HPDE6-E6E7 (cell line): ENCODE data around the gene PCSK2.

Source experiments
- DNase-seq: peaks from one replicate; pipeline ENCODE4 v3.0.0; 2011; ENCODE audit warnings: missing footprints; ENCODE audit errors: extremely low spot score

PCSK2 gene

DNA sequence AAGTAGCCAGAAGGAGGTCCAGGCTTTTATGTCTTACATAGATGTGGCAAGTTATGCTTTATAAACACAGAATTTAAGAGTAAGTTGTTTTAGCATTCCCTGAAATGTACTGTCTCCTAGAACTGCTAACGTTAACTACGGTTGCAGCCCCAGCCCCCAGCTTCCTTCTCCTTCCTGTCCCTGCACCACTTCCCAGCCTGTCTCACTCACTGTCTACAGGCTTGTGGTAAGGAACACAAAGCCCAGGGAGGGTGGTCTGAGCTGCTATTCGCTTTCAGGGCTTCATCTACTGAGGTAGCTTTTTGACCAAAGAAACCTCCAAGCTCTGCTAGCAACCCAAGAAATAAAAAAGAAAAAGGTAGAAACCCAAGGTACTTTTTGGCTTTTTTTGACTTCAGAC is 35.9 kb downstream of the PCSK2 start:
- no peak for DNase-seq

DNA sequence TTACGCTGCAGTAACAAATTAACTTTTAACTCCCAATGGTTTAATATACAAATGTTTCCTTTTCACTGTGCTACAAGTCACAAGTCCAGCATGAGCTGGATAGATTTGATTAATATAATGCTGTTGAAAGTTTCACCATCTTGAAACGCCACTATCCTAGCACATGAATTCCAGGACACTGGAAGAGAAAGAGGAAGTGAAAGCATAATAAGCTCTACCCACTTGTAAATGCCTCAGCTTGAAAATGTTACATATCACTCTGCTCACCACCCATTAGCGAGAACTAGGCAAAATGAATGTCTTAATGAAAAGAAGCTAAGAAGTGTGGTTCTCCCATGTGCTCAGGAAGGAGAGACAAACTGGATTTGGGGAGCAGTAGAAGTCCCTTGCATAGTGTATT is 46.9 kb downstream of the PCSK2 start:
- DNase-seq = no peak

DNA sequence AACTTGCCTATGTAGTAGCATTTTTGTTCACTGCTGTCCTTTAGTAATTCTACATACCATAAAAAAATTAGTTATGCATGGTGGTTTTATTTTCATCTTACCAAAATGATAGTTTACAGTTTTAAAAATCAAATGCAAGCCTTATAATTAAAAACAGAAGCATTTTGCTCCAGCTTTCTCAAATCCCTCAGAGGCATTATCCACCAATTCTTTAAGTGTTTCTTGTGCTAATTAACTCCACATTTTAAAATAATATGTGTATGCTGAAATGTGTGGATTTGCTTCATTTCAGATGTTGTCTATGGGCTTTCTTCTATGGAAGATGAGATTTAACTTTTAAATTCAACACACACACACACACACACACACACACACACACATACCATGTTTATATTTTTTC is 49.3 kb downstream of the PCSK2 start:
- DNase-seq = no peak

DNA sequence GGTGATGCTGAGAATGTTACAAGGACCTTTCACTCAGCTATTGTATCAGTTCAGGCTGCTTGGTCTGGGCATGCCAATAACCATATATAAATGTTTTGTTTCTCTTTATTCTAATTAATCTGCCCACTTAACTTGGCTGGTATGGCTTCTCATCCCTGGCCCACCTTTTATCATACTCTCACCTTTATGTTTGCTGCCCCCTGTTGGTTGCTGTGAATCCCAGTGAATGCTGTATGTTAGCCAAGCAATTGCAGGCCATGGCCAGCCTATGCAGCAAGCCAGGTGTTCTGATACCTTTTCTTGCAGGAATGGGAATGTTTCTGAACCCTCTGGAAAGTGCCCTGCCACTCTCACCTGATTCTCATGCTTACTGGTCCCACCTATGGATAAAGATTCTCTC is 54.6 kb downstream of the PCSK2 start:
- DNase-seq = no peak

DNA sequence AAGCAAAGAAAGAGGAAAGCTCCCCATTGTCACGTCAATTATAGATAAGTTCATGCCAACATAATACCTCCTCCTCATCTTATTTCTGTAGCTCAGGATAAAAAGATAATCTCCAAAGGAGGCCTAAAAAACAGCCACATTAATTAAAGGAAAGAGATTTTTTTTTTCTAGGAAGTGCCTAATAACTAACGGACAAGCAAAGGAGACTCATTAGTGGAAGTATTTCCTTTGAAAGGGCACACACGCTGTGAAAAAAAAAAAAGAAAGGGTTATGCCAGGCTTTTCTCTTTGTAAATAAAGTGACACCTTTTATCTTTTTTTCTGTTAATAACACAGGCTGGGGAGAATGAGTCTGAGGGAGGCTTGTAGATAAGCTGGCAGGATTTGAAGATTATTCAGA is 55.7 kb downstream of the PCSK2 start:
- DNase-seq = no peak

DNA sequence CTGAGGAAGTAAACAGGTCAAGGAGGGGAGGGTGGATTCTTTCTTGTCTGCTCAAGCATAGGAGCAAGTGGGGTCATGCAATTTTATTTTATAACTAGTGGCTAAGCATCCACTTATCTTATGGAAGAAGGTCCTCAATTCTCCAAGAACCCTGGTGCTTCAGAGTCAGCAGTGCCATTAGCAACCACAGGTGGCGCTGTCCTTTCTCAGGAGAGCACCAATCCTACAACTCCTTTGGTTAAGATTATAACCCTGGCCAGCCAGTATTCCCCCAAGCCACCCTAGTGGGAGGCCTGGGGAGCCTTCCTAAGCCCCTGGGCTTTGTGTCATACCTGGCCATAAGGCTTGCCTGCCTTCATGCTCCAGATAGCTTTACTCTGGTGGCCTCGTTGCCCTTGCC is 60.7 kb downstream of the PCSK2 start:
- no peak for DNase-seq

DNA sequence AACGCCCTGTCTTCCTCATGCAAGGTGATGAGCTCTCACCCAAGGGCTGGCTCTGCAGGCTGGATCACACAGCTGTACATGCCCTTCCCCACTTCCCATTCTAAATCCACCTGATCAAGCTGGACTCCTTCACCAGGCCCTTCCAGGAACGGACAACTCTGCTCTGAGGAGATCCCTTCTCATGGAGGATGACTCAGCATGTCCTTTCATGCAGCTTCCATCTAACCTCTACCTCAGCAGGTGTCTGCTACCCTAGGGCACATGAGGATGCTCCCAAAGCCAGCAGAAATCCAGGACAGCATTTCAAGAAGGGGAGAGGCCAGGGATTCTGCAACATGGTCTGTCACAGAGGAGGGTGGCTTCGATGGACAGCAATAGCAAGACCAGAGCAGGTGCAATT is 61.2 kb downstream of the PCSK2 start:
- DNase-seq = no peak

DNA sequence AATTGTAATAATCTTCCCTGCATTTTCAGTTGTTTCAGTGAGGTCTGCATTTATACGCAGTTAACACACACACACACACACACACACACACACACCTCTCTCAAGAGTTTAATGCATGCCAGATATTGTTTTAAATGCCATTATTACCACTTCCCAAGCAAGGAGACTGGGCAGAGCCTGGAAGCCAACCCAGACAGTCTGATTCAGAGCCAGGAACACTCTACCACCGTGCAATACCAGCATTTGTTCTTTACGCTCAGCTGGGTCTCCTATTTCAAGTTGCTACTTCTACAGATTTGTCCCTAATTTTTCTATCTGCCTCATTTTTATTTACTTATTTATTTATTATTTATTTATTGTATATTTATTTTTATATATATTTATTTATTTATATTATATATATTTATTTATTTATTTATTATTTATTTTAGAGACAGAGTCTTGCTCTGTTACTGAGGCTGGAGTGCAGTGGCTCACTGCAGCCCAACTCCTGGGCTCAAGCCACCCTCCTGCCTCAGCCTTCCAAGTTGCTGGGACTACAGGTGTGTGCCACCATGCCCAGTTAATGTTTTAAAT is 68.4 kb downstream of the PCSK2 start:
- DNase-seq = no peak

DNA sequence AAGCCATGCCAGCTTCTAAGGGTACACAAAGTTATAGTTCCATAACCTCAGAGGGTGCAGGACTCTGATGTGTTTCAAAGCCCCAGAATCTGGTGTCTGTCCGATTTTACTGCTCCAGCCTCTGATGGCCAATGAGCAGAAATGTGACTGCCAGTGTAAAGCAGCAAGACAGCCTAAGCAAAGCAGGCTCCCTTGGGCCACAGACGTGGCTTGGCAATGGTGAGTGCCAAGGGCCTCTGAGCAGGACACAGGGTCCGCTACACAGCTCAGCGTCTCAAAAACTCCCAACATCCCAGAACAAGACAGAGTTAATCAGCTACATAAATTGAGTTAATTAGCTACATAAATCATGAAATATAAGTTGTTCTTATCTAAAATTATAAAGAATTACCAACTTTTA is 69.2 kb downstream of the PCSK2 start:
- no peak for DNase-seq

DNA sequence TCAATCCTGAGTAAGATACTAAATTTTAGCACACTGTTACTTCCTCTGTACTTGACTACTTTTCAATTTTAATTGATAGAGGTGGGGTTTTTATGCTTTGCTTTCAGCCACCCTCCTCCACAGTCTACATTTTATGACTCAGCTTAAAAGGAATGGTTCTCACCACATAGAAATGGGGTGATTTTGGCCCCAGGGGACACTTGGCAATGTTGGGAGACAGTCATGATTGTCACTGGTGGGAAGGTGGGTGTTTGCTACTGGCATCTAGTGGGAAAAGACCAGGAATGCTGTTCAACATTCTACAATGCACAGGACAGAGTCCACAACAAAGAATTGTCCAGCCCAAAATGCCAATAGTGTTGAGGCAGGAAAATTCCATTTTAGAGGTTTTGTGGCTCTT is 71.3 kb downstream of the PCSK2 start:
- no peak for DNase-seq

DNA sequence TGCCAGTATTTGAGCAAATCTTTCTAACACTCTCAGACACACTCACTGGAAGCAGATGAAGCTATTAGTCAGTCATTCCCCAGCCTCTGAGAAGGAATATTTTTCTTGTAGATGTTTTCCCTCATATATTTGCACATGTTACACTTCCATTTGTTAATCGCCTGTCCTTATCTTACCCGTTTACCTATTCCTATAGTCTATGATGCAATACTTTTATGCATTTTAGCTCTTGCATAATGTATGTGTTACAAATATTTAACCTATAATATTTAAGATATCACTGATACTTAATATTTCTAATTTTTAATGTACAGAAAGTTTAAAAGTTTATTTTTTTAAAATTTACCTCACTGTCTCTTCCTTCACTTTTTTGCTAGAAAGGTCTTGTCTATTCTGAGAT is 71.9 kb downstream of the PCSK2 start:
- no peak for DNase-seq

DNA sequence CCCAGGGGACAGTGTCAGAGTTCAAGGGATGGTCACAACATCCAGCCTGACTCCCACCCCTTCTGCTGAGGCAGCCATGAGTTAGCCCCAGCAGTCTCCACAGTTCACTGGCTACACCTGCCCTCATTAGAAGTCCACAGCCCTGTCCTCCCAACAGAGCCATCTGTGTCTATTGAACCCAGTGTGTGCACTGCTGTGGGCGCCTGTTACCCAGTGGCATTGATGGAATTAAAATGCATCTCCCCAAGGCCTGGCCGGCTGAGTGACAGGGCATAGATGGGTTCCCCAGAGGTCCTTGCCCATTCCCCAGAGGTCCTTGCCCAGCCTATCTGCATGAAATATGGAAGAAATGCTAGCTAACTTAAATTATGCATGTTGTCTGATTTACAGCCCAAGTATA is 73.3 kb downstream of the PCSK2 start:
- no peak for DNase-seq

DNA sequence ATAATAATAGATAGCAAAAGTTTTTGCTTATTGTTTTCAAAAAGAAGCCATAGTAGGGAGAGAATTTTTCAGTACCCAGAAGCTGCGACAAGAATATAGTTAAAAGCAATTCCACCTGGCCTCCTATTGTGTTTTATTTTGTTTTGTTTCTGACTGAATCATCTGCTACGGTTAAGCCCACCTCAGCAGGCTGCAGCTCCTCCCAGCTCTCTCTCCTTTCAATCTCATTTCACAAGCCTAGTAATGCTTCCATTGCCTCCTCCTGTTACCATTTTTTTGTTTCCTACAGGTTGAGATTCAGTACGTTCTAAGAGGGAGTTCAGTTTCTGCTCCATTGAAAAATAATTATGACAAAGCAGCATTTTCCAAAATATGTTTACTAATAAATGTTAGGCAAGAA is 77.9 kb downstream of the PCSK2 start:
- DNase-seq = no peak

DNA sequence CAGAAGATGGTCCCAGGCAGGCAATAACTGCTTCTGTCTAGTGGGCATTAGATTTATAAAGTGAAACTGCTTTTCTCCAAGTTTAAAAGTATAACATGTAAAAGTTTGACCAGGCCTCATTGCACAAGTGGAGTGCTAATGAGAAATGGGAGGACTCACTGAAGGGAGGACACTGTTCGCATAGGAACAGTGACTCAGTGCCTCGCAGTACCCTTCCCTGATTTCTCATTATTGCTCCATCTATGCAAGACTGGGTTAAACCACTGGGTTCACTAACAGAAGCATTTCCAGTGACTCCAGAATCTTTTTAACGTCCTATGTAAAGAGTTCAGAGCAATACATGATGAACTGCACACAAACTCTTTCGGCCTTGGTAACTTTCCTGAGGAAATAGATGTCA is 79.6 kb downstream of the PCSK2 start:
- DNase-seq = no peak

DNA sequence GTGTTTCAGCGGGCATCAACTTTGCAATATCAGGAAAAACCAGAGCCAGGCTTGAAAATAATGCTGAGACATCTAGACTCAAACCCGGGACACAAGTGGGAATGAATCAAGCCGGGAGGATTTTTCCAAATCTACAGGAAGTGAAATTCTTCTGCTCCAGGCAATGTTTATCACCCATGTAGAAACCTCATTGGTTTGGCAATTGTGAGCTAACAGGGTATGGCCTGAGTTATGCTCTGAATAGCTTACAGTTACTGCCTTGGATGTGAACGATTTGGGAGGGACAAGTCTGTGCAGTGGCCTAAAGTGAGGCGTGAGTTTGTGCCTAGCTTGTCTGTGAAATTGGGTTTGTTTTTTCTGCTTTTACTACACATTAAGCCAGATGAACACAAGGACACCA is 87.4 kb downstream of the PCSK2 start:
- no peak for DNase-seq

DNA sequence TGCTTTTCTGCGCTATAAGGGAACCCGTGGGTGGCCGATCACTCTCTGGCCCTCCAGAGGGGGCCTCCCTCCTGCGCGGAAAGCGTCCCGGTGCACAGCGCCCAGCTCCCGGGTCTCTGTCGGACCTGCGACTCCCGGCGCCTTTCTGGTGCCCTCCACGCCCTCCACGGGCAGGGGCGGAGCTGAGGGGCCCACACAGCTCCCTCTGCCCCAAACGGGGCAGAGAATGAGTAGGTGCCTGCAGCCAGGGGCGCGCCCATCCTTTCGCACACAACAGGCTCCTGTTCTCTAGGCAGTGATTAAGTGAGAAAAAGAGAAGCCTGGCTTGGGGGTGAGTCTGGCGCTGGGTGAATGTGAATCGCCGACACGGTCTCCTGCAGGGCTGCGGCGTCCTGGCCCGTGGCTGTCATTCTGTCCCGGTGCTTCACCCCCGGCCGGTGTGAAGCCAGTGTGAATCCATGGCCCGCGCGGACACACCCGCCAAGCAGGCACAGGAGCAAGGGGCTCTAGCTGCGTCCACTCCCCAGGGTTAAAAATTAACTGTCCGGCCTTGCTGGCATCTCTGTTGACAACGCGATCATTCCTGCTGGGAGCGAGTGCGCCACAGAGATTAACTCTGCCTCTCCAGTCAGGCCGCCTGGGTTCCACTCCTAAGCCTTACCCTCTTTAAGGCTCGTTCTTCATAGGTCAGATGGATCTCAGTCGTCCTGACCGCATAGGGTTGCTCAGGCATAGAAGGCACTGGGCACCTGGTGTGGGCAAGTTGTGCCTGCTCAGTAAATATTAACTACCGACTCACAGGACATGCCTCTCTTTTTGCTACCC is 88.8 kb downstream of the PCSK2 start:
- DNase-seq = no peak

DNA sequence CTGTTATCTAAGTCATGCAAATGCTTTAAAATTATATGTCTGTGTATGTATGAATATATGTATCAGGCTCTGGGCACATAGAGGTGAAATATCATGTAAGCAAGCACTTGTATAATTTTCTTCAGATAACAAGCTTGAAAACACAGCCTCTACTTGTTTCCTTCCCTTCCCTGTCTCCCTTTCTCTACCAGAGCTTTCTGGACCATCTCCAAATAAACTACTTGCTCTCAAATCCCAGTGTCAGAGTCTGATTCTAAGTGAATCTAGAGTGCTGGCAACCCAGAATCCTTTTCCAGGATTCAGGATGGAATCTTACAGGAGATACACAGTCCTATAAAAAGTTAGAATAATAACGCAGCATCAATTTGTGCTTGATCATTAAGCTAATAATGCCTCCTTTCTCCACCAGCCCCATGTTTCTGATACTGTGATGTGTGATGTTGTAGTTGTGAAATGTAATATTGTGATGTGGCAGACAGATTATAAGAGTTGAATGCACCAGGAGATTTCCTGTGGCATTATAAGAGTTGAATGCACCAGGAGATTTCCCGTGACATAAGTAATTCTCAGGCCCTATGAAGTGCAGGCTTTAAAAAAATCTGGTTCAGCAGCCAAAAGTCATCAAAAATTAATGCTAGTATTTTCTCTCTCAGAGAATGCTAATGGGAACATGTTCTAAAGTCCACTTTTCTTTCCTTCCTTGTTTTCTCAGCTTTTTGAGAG is 89.6 kb downstream of the PCSK2 start:
- no peak for DNase-seq

DNA sequence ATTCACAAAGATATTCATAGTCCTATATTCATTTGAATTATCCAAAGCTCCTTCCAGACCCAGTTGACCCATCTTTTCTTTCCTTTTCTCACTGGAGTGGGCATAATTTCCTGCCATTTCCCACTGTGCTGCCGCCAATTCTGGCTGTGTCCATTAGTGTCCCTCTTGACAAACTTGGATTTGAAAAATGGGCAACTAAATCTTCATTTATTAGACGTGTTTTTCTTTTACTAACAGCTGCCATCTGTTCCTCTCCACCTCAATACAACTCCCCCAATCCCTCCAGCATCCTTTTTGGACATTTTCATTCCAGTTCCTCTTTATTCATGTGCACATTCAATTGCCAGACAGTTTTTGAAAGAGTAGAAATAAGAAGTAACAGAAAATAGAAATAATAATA is 90.5 kb downstream of the PCSK2 start:
- no peak for DNase-seq

DNA sequence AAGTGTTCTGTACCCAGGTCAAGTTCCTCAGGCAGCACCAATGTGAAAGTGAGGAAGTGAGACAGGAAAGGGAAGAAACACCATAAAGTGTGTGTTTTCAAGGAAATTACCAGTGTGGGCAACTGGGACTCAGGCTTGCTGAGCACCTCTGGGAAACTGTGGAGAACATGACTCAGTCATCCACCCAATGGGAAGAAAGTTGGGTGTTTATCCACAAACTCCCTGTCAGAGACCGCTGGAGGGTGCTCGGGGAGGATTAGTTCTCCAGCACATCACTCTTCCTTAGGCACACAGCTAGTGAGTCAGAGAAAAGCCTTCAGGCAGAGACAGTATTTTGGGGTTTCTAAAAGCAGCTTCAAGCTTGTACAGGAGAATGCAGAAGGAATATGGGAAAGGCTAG is 93.6 kb downstream of the PCSK2 start:
- no peak for DNase-seq

DNA sequence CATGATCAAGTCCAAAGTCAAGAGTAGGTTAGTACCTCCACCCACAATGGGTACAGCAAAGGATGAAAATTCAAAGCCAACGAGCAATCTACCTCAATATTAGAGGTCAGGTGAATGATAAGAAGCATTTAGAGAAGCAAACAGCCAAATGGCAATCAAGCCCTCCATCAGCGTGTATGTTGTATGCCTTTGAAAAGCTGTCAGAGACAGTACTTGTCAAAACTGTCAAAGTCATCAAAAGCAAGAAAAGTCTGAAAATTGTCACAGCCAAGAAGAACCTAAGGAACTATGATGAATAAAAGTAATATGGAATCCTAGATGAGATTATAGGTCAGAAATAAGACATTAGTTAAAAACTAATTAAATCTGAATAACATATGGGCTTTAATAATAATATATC is 99.3 kb downstream of the PCSK2 start:
- DNase-seq = no peak

DNA sequence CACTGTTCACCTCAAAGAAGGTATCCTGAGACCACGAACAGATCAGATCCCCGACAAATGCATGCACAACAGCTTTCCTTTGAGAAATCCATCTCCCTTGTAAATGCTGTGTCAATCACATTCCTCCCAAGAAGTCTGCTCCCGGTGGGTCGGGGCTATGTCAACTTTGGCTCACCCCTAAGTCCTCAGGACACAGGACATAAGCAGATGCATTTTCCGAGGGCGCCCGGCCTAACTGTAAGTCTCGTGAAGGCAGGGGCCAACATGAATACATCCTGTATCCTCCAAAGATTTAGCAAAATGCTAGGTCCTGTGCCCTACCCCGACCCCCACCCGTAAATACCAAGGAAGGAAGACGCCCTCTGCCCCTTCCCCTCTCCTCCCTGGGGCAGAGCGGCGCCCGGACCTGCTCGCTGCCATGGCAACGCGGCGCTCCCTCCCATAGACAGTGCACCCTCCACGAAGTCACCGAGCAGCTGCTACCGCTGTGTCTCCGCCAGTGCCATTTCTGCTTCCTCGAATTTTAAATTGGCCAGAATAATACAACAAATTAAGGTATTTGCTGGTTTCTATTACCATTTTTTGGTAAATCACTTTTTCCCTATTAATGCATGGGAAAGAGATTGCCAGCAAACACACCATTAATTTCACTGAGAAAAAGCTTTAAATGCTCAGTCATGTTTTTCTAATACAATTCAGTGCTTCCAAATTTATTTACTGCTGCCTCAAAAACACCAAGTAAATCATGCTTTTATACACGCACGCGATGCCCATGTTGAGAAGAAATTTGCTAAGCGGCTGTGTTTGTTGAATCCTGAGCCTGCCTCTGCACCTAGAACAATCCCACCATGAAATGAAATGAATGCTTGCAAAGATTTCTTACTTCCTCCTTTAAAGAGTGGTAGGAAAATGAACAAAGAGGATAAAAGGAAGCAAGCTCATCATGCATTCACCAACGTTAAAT is 100.6 kb downstream of the PCSK2 start:
- DNase-seq = no peak

DNA sequence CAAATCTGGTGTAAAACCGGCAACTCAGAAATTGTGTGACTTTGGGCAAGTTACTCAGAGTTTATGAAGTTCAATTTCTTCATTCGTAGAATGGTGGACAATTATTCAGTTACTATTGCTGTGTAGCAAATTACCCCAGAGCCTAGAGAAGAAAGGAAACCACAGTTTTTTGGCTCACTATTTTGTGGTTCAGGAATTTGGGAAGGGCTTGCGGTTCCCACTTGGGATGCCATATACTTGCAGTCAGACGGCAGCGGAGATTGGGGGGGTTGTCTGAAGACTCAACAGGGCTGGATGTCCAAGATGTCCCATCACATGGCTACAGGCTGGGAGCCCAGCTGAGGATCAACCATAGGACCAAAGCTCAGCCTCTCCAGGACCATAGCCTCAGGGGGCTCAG is 108.1 kb downstream of the PCSK2 start:
- DNase-seq = no peak
